T47D (cell line): ENCODE measurements around the gene CELF2.
A peak's percentile ranks its signal among the peaks of the same experiment; 100 is the strongest.

Source experiments
- DNase-seq, 2 experiments: peaks; one replicate each; pipeline versions ENCODE4 v3.0.0 to v3.0.0-alpha.2; 2011 to 2012; ENCODE audit warnings: low read depth in 1 of 2, low spot score in 1 of 2
- JUND ChIP-seq: IDR thresholded peaks from 2 replicates; pipeline ENCODE4 v1.6.1; 2012; ENCODE audit warnings: low read depth
- in situ Hi-C: cut with HindIII; loops from 2 replicates; pipeline ENCODE4 v1.10.0; 2016; ENCODE audit warnings: low sequenced_read_pairs, low pct_unique_long_range_greater_than_20kb

CELF2 gene

GRCh38 chr10:11018855-11019631 lies 1.4 kb downstream of the CELF2 start:
- in situ Hi-C loops, result no loop called here

GRCh38 chr10:11019724-11020547 lies 2.3 kb downstream of the CELF2 start:
- no peak for TF ChIP-seq JUND
- in situ Hi-C loops, result no loop called here
- DNase-seq, result no peak

More at GRCh38 chr10:11018855-11019631, 1.4 kb downstream of the CELF2 start:
- no peak for TF ChIP-seq JUND
- no peak for DNase-seq

- DNase-seq, result no peak
- in situ Hi-C loops, result no loop called here
- TF ChIP-seq JUND, result no peak
Measured at GRCh38 chr10:11020548-11020942, 2.9 kb downstream of the CELF2 start.

GRCh38 chr10:11022213-11022612 lies 4.5 kb downstream of the CELF2 start:
- no peak for TF ChIP-seq JUND
- DNase-seq, result no peak
- in situ Hi-C loops, result no loop called here

- in situ Hi-C loops, result no loop called here
- no peak for DNase-seq
- no peak for TF ChIP-seq JUND
Measured at GRCh38 chr10:11023009-11023953, 5.6 kb downstream of the CELF2 start.

- TF ChIP-seq JUND, result no peak
- no peak for DNase-seq
- in situ Hi-C loops, result no loop called here
Measured at GRCh38 chr10:11024596-11024995, 6.9 kb downstream of the CELF2 start.

- no peak for DNase-seq
- TF ChIP-seq JUND, result no peak
- in situ Hi-C loops, result no loop called here
Measured at GRCh38 chr10:11025978-11026377, 8.3 kb downstream of the CELF2 start.

- in situ Hi-C loops, result no loop called here
- TF ChIP-seq JUND, result no peak
- no peak for DNase-seq
Measured at GRCh38 chr10:11026773-11027172, 9.1 kb downstream of the CELF2 start.

GRCh38 chr10:11034762-11035161 lies 17.1 kb downstream of the CELF2 start:
- TF ChIP-seq JUND, result no peak
- in situ Hi-C loops, result no loop called here
- no peak for DNase-seq

GRCh38 chr10:11035301-11035991 lies 17.8 kb downstream of the CELF2 start:
- TF ChIP-seq JUND, result no peak
- in situ Hi-C loops, result no loop called here
- no peak for DNase-seq

- DNase-seq, result peak; percentile 53 to 65
Measured at GRCh38 chr10:11036424-11037011, 18.8 kb downstream of the CELF2 start.

More at GRCh38 chr10:11036424-11037011, 18.8 kb downstream of the CELF2 start:
- TF ChIP-seq JUND, result no peak
- in situ Hi-C loops, result no loop called here
